AG04449 (cell line): ENCODE measurements around the gene GABRB2.

Experiments used
- CTCF ChIA-PET: fragments of 350-600 bp; formaldehyde crosslinking; extraction: SDS; loops from one replicate; lab custom pipeline; 2021; ENCODE audit warnings: antibody characterized with exemption; lab: Yijun Ruan, JAX
- POLR2A ChIA-PET: fragments of 400-600, 350-600 bp; formaldehyde crosslinking; extraction: SDS; loops from one replicate; lab custom pipeline; 2020; ENCODE audit warnings: antibody characterized with exemption, inconsistent platforms; lab: Yijun Ruan, JAX
- DNase-seq: peaks from one replicate; pipeline ENCODE4 v3.0.0-alpha.2; 2010; ENCODE audit warnings: low read depth, low spot score
- H3K4me3 ChIP-seq: 2 replicates; pipeline ENCODE4 v1.5.1; 2011; ENCODE audit warnings: low read depth, mild to moderate bottlenecking, control low read depth, low read length
- CTCF ChIP-seq: IDR thresholded peaks from one replicate; pipeline ENCODE4 v1.5.1; 2011; ENCODE audit warnings: mild to moderate bottlenecking, moderate library complexity, low read length, control low read depth, inconsistent platforms; ENCODE audit not compliant: insufficient read depth; ENCODE audit errors: missing control alignments

The GABRB2 gene

DNA sequence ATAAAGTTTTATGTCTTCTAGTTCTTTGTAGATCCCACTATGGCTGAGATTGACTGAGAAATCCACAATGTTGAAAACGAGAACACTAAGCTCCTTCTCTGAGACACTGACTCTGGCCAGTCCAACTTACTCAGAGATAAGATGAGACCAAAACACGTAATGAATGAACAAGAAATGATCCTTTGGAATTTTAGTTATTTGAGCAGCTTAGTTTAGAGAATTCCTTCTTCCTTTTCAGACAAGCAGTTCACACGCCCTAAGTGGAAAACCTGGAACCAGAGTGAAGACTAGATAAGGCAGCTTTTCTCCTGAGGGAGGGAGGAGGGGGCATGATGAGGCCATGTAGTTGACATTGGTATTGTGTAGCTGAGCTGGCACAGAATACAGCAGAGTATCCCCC is 139.6 kb downstream of the GABRB2 start:
- H3K4me3 ChIP-seq, result no peak overlapping the region
- no peak for TF ChIP-seq CTCF
- no peak for DNase-seq
- ChIA-PET POLR2A (no interaction called here), CTCF (no interaction called here)

DNA sequence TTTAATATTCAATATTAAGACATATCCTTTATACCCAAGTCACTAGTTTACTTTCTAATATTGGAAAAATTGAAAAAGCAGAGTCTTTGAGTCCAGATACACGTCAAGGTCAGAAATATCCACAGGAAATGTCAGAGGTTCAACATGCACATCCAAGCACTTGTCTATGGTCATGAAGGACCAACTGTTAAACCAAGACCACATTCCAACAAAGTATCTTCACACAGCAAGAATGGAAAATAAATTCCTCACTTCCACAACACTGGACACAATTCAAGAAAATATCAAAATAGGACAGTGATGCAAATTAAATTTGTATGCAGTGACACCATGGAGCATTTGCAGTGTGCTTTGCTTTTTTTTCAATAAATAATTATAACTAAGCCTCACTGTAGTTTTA is 142.5 kb downstream of the GABRB2 start:
- DNase-seq, result no peak
- POLR2A ChIA-PET, result no interaction called here
- CTCF ChIA-PET, result no interaction called here

DNA sequence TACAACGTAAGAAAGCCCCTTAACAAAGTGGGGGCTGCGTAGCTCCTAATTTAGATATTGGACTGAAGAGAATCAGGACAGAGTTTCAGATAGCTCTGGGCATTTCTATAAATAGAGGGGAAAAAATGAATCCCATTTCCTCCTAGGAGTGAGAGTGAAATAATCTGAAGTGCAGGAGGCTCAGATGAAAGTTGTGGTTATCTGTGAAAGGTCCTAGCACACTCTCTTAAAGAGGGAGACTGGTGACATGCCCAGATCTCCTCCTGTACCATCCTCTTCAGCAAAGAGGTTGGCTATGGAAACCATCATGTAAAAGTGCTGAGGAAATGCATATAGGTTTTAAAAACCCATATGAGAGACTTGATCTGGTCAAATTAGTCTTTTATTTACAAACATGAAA is 143.4 kb downstream of the GABRB2 start:
- POLR2A ChIA-PET, result no interaction called here
- no peak for DNase-seq
- CTCF ChIA-PET, result no interaction called here

More for the DNA sequence above, 142.5 kb downstream of the GABRB2 start:
- no peak for TF ChIP-seq CTCF
- no peak overlapping the region for H3K4me3 ChIP-seq

GRCh38 chr5:161400583-161400982 is 145.9 kb downstream of the GABRB2 start:
- no peak overlapping the region for H3K4me3 ChIP-seq
- DNase-seq, result no peak
- CTCF ChIA-PET, result no interaction called here
- TF ChIP-seq CTCF, result no peak
- POLR2A ChIA-PET, result no interaction called here

More for the DNA sequence above, 143.4 kb downstream of the GABRB2 start:
- H3K4me3 ChIP-seq, result no peak overlapping the region
- TF ChIP-seq CTCF, result no peak

GRCh38 chr5:161399996-161400562 is 146.4 kb downstream of the GABRB2 start:
- CTCF ChIA-PET, result no interaction called here
- DNase-seq, result no peak
- no peak overlapping the region for H3K4me3 ChIP-seq
- TF ChIP-seq CTCF, result no peak
- POLR2A ChIA-PET, result no interaction called here

DNA sequence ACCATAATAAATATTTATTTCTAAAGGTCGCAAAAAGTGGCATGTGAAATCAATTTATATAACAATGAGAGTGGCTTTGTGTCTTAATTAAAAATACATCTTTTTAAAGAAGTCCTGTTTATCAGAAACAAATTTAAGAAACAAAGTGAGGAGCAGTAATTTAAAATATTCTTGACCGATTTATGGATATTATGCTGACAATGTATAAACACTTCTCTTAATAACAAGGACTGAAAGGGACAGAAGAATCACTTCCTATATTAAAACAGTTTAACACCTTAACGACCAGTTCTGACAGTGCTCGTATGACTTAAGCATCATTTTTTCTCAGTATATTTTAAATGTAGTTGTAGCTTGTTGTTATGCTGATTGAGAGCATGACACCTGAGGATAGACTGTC is 149.1 kb downstream of the GABRB2 start:
- H3K4me3 ChIP-seq, result no peak overlapping the region
- TF ChIP-seq CTCF, result no peak
- ChIA-PET POLR2A (no interaction called here), CTCF (no interaction called here)
- DNase-seq, result no peak
